ENCODE data around the gene RASA3.

Gene RASA3

DNA sequence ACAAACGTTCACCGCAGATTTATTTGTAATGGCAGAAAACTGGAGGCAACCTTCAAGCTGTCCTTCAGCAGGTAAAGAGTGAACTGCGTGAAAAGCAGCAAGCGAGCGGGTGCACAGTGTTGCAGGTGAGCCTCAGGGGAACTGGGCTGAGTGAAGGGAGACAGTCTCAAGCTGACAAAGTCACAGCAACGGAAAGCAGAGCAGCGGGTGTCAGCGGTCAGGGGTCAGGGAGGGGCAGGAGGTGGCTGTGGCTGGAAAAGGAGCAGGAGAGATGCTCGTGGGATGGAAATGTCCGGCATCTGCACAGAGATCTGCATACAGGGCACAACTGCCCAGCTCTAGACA is 8.5 kb upstream of the RASA3 start:
- in situ Hi-C loops (cut with HindIII; ENCODE audit: low pct_ligation_motif_present, low sequenced_read_pairs): no loop called here
- Histone ChIP-seq H3K4me3 (ENCODE audit: low read depth, low read length) (no peak overlapping the region), H3K27me3 (replicated peaks) (no peaks in the 10 kb centered on the region), H3K27ac (no peak overlapping the region), H3K36me3 (replicated peaks) (no peaks in the 10 kb centered on the region)
- TF ChIP-seq, protein P1, sequence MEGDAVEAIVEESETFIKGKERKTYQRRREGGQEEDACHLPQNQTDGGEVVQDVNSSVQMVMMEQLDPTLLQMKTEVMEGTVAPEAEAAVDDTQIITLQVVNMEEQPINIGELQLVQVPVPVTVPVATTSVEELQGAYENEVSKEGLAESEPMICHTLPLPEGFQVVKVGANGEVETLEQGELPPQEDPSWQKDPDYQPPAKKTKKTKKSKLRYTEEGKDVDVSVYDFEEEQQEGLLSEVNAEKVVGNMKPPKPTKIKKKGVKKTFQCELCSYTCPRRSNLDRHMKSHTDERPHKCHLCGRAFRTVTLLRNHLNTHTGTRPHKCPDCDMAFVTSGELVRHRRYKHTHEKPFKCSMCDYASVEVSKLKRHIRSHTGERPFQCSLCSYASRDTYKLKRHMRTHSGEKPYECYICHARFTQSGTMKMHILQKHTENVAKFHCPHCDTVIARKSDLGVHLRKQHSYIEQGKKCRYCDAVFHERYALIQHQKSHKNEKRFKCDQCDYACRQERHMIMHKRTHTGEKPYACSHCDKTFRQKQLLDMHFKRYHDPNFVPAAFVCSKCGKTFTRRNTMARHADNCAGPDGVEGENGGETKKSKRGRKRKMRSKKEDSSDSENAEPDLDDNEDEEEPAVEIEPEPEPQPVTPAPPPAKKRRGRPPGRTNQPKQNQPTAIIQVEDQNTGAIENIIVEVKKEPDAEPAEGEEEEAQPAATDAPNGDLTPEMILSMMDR (IDR thresholded peaks at IDR 0.05; ENCODE audit: low read depth, low read length, missing control alignments): no peak
- DNase-seq: no peak

DNA sequence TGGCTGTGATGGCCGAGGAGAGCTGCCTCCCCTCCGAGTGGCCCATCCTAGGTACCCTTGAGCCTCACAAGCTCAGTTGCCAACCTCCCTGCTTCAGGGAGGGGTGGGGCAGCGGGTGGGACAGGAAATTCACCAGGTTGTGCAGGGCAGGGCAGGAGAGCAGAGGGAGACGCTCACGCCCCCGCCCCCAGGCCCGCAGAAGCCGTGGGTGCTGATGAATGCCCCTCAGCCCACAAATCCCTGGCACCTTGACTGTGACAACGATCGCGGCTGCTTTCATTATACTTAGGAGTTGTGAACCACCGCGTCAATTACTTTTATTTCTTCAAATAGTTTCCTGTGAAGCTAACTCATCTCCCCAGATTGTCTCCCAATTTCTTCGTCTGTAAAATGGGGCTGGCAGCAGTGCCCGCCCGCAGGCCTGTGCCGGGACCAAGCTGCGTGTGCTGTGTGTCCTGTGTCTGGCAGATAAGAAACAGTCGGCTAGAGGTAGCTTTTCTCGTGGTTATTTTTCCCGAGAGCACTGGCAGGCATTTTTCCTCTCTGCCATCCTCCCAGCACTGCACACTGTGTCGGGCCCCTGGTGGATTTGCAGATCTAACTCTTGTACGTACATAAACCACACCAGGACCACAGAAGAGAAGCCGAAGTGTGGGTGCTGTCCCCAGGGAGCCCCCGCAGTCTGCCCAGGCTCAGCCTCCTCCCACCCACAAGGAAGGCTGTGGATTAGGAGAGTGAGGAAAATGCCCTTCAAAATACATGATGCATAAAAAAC is 7.9 kb upstream of the RASA3 start:
- DNase-seq: no peak
- Histone ChIP-seq H3K36me3 (replicated peaks) (no peaks in the 10 kb centered on the region), H3K27me3 (replicated peaks) (no peaks in the 10 kb centered on the region), H3K27ac (no peak overlapping the region), H3K4me3 (ENCODE audit: low read depth, low read length) (no peak overlapping the region)
- TF ChIP-seq, protein P1 (IDR thresholded peaks at IDR 0.05; ENCODE audit: low read depth, low read length, missing control alignments): no peak
- in situ Hi-C loops (cut with HindIII; ENCODE audit: low pct_ligation_motif_present, low sequenced_read_pairs): no loop called here

DNA sequence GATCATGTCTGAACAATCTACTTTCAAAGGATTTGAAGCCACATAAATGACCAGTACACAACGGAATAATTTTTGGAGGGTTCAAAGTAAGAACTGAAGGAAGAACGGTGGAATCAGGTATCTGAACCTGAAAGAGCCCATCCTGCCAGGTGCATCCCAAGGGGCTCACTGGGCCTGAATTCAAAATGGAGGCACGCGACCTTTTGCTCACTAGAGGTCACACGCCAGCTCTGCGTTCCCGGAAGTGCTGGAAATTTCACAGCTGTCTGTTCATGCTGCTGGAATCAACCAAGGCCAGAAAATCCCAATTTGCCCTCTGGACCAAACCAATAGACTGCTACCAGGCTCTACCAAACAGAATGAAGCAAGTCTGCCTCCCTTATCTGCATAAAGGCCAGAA is 4.2 kb upstream of the RASA3 start:
- Histone ChIP-seq H3K4me3 (ENCODE audit: low read depth, low read length) (no peak overlapping the region), H3K27me3 (replicated peaks) (no peaks in the 10 kb centered on the region), H3K27ac (no peak overlapping the region), H3K36me3 (replicated peaks) (no peaks in the 10 kb centered on the region)
- in situ Hi-C loops (cut with HindIII; ENCODE audit: low pct_ligation_motif_present, low sequenced_read_pairs): no loop called here
- DNase-seq: no peak
- TF ChIP-seq, protein P1 (IDR thresholded peaks at IDR 0.05; ENCODE audit: low read depth, low read length, missing control alignments): no peak

DNA sequence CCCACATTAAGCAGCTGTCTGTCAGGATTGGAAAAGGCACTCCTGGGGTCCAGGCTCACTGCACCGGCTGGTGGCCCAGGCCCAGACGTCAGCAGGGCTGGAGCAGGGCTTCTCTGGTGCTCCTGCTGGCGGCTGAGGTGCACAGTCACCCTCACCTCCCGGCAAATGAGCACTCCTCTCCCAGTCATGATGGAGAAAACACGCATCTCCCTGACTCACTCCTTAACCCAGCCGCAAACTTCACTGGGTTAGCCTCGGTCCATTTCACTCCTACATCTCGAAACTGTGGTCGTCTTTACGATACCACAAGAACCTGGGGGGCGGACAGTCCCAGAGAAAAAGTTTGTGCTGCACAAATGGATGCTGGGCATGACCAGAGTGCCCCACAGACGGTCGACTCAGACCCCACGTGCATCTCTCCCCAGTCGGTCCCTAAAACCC is 3.3 kb upstream of the RASA3 start:
- no peaks in the 10 kb centered on the region for H3K36me3 ChIP-seq (replicated peaks)
- DNase-seq: no peak
- no peaks in the 10 kb centered on the region for H3K27me3 ChIP-seq (replicated peaks)
- TF ChIP-seq, protein P1 (IDR thresholded peaks at IDR 0.05; ENCODE audit: low read depth, low read length, missing control alignments): no peak
- H3K4me3 ChIP-seq (ENCODE audit: low read depth, low read length): no peak overlapping the region
- no peak overlapping the region for H3K27ac ChIP-seq
- in situ Hi-C loops (cut with HindIII; ENCODE audit: low pct_ligation_motif_present, low sequenced_read_pairs): no loop called here

DNA sequence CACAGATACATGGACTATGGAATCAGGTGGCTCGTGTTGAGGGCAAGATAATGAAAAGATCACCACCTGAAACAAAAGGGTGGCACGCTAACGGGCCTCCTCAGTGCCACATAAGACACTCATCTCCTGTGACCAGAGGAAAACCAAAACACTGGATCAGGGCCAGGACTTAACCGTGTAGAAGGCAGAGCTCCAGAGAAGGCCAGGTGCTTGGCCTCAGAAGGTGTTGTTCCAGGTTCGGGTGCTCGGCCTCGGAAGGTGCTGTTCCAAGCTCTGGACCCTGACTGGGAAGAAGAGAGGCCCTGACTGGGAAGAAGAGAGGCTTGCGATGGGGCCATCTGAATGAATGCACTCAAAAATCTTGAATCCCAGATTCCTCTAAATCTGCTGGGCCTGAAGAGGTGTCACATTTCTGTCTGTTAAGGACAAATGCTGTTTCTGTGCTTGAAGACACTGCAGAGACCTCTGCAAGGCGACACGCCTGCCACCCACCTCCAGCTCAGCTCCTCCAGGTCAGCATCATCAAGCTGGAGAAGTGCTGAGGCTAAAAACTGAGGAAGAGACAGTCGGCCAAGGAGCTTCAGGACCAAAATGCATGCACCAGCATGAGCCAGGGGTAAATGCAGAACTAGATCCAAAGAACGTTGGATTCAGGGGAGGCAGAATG is 2.7 kb upstream of the RASA3 start:
- no peak for DNase-seq
- in situ Hi-C loops (cut with HindIII; ENCODE audit: low pct_ligation_motif_present, low sequenced_read_pairs): no loop called here
- no peaks in the 10 kb centered on the region for H3K36me3 ChIP-seq (replicated peaks)
- no peaks in the 10 kb centered on the region for H3K27me3 ChIP-seq (replicated peaks)
- no peak overlapping the region for H3K4me3 ChIP-seq (ENCODE audit: low read depth, low read length)
- H3K27ac ChIP-seq: no peak overlapping the region
- TF ChIP-seq, protein P1 (IDR thresholded peaks at IDR 0.05; ENCODE audit: low read depth, low read length, missing control alignments): no peak
